ENCODE data around the gene AOAH.

DNA sequence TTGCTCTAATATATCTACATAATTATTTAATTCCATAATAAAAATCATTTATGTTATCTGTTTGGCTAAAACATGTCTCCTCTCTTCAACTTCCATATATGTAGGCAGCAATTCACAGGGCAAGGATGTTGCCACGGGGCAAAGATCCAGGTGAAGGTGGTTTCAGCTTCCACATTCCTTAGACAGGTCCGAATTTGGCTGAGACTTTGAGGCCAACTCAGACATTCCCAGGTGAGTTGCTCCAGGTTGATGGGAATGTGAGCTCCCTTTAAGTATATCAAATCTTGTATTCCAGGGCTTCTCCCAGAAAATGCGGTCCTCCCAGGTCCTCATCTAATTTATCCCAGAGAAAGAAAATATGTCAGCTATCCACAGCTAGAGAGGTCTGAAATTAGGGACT lies 15.1 kb upstream of the AOAH start:
- TF ChIP-seq BHLHE40 (IDR thresholded peaks at IDR 0.05; ENCODE audit: low read depth, low read length) (no peak), MAZ (IDR thresholded peaks at IDR 0.05; ENCODE audit: borderline replicate concordance, low read depth, low read length) (no peak), POLR2A (IDR thresholded peaks at IDR 0.05; ENCODE audit: low read depth, low read length) (no peak)
- TF ChIP-seq, protein P1, sequence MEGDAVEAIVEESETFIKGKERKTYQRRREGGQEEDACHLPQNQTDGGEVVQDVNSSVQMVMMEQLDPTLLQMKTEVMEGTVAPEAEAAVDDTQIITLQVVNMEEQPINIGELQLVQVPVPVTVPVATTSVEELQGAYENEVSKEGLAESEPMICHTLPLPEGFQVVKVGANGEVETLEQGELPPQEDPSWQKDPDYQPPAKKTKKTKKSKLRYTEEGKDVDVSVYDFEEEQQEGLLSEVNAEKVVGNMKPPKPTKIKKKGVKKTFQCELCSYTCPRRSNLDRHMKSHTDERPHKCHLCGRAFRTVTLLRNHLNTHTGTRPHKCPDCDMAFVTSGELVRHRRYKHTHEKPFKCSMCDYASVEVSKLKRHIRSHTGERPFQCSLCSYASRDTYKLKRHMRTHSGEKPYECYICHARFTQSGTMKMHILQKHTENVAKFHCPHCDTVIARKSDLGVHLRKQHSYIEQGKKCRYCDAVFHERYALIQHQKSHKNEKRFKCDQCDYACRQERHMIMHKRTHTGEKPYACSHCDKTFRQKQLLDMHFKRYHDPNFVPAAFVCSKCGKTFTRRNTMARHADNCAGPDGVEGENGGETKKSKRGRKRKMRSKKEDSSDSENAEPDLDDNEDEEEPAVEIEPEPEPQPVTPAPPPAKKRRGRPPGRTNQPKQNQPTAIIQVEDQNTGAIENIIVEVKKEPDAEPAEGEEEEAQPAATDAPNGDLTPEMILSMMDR (conservative IDR thresholded peaks at IDR 0.05; ENCODE audit: low read depth, low read length), result no peak

Measured in IMR-90 (cell line).